Neuronal stem cell (in vitro differentiated cells): ENCODE data around the gene HERC2.
A peak's percentile ranks its signal among the peaks of the same experiment; 100 is the strongest.

Experiments
- DNase-seq: peaks from one replicate; pipeline ENCODE4 v3.0.0-alpha.2; 2013; ENCODE audit warnings: low spot score
- H2AFZ ChIP-seq: one replicate; pipeline ENCODE4 v1.6.1; 2013; ENCODE audit warnings: mild to moderate bottlenecking, low read length, inconsistent platforms
- H2AK5ac ChIP-seq: 2 replicates; pipeline ENCODE4 v1.6.1; 2013; ENCODE audit warnings: low read depth, mild to moderate bottlenecking, inconsistent platforms, low read length, moderate library complexity, mixed read lengths
- H2BK120ac ChIP-seq: 2 replicates; pipeline ENCODE4 v1.6.1; 2013; ENCODE audit warnings: low read depth, mild to moderate bottlenecking, inconsistent platforms, low read length, moderate library complexity, mixed read lengths
- H2BK12ac ChIP-seq: one replicate; pipeline ENCODE4 v1.6.1; 2013; ENCODE audit warnings: low read length, inconsistent platforms
- H2BK15ac ChIP-seq: 2 replicates; pipeline ENCODE4 v1.6.1; 2013; ENCODE audit warnings: mild to moderate bottlenecking, low read length, inconsistent platforms, mixed read lengths
- H2BK5ac ChIP-seq: one replicate; pipeline ENCODE4 v1.6.1; 2013; ENCODE audit warnings: inconsistent platforms, mild to moderate bottlenecking, low read length, moderate library complexity
- H3K14ac ChIP-seq: one replicate; pipeline ENCODE4 v1.6.1; 2013; ENCODE audit warnings: low read length, inconsistent platforms
- H3K18ac ChIP-seq: 2 replicates; pipeline ENCODE4 v1.6.1; 2013; ENCODE audit warnings: low read length, inconsistent platforms
- H3K23ac ChIP-seq: 2 replicates; pipeline ENCODE4 v1.6.1; 2013; ENCODE audit warnings: low read depth, mild to moderate bottlenecking, mixed read lengths, low read length, inconsistent platforms; ENCODE audit not compliant: poor library complexity
- H3K27ac ChIP-seq: replicated peaks from 3 replicates; pipeline ENCODE4 v1.5.1; 2013; ENCODE audit warnings: low read length, inconsistent platforms
- H3K27me3 ChIP-seq, 3 experiments: 2 replicates each; pipeline ENCODE4 v1.6.1; 2013; ENCODE audit warnings: low read length in 3 of 3, mild to moderate bottlenecking in 2 of 3, inconsistent platforms in 1 of 3, low read depth in 1 of 3, mixed read lengths in 1 of 3, moderate library complexity in 1 of 3; ENCODE audit not compliant: control insufficient read depth in 3 of 3, insufficient read depth in 3 of 3
- H3K36me3 ChIP-seq, 2 donors: replicated peaks in 1 of 2; 2 replicates each; pipeline ENCODE4 v1.6.1; 2013; ENCODE audit warnings: low read length in 2 of 2; ENCODE audit not compliant: control insufficient read depth in 2 of 2, insufficient read depth in 2 of 2
- H3K4ac ChIP-seq: 2 replicates; pipeline ENCODE4 v1.6.1; 2013; ENCODE audit warnings: inconsistent platforms, mild to moderate bottlenecking, low read length, moderate library complexity
- H3K4me1 ChIP-seq, 2 donors: 1 replicate in 1 of 2; 2 replicates in 1 of 2; pipeline ENCODE4 v1.6.1; 2013; ENCODE audit warnings: low read length in 2 of 2, low read depth in 1 of 2; ENCODE audit not compliant: control insufficient read depth in 2 of 2, insufficient read depth in 1 of 2
- H3K4me2 ChIP-seq: one replicate; pipeline ENCODE4 v1.6.1; 2013; ENCODE audit warnings: mild to moderate bottlenecking, low read length, inconsistent platforms; ENCODE audit not compliant: insufficient read depth, poor library complexity, severe bottlenecking
- H3K4me3 ChIP-seq, 2 donors: 2 replicates each; pipeline ENCODE4 v1.5.1; 2013; ENCODE audit warnings: low read length in 2 of 2, mild to moderate bottlenecking in 2 of 2, inconsistent platforms in 1 of 2, moderate library complexity in 1 of 2
- H3K79me1 ChIP-seq: one replicate; pipeline ENCODE4 v1.6.1; 2013; ENCODE audit warnings: low read depth, mild to moderate bottlenecking, inconsistent platforms, low read length, moderate library complexity
- H3K9ac ChIP-seq: one replicate; pipeline ENCODE4 v1.6.1; 2013; ENCODE audit warnings: mild to moderate bottlenecking, low read depth, low read length, inconsistent platforms; ENCODE audit not compliant: poor library complexity
- H3K9me3 ChIP-seq, 2 donors: replicated peaks in 1 of 2; 2 replicates each; pipeline versions ENCODE3 to v1.6.1; 2013; ENCODE audit warnings: low read length in 2 of 2, mild to moderate bottlenecking in 2 of 2, inconsistent platforms in 1 of 2, low read depth in 1 of 2, mixed read lengths in 1 of 2, moderate library complexity in 1 of 2; ENCODE audit not compliant: control insufficient read depth in 2 of 2, insufficient read depth in 1 of 2
- H4K8ac ChIP-seq: one replicate; pipeline ENCODE4 v1.6.1; 2013; ENCODE audit warnings: low read depth, mild to moderate bottlenecking, inconsistent platforms, low read length, moderate library complexity
- H4K91ac ChIP-seq: one replicate; pipeline ENCODE4 v1.6.1; 2013; ENCODE audit warnings: low read length, low read depth, mild to moderate bottlenecking, inconsistent platforms; ENCODE audit not compliant: poor library complexity
- WGBS, 2 donors: extraction: QIAGEN DNeasy Blood & Tissue Kit; methylation state at CpG; one replicate each; pipeline ENCODE4 v1.1.7; 2013; ENCODE audit warnings: missing lambda C conversion rate in 2 of 2, mixed read lengths in 1 of 2; ENCODE audit not compliant: insufficient read length in 2 of 2, insufficient replicate concordance in 1 of 2; ENCODE audit errors: extremely low coverage in 2 of 2; 5-methylcytosine and 5-hydroxymethylcytosine counted together

Gene HERC2

GRCh38 chr15:28274635-28275034 is 47.3 kb downstream of the HERC2 start:
- Histone ChIP-seq H3K9me3 (no peaks in the 10 kb centered on the region), H3K4me3 (no peak overlapping the region), H2AFZ (no peak overlapping the region), H3K27ac (no peak overlapping the region), H4K8ac (no peak overlapping the region), H3K9ac (no peak overlapping the region), H3K4me2 (no peak overlapping the region), H3K23ac (peak overlapping the region; percentile 26), H2AK5ac (no peak overlapping the region), H3K36me3 (peaks cover 12 to 89% of the 10 kb centered on the region in 2 donors), H3K4me1 (peaks cover 2% of the 10 kb centered on the region in 2 donors), H3K4ac (no peak overlapping the region), H2BK120ac (no peak overlapping the region), H2BK12ac (no peak overlapping the region), H3K14ac (no peak overlapping the region), H2BK5ac (no peak overlapping the region), H3K27me3 (no peaks in the 10 kb centered on the region), H2BK15ac (no peak overlapping the region), H3K18ac (no peak overlapping the region), H4K91ac (no peak overlapping the region), H3K79me1 (no peaks in the 10 kb centered on the region)
- no peak for DNase-seq
- no CpG with 5 or more reads among the region's 16 CpGs for WGBS, 2 donors

- peak overlapping the region; percentile 19 for H3K23ac ChIP-seq
- no peak overlapping the region for H2AFZ ChIP-seq
- H2BK120ac ChIP-seq: no peak overlapping the region
- no peak overlapping the region for H3K4me3 ChIP-seq
- no peak for DNase-seq
- H3K27ac ChIP-seq: no peak overlapping the region
- peaks cover 14 to 89% of the 10 kb centered on the region in 2 donors for H3K36me3 ChIP-seq
- H4K91ac ChIP-seq: no peak overlapping the region
- H3K4me2 ChIP-seq: no peak overlapping the region
- no peaks in the 10 kb centered on the region for H3K9me3 ChIP-seq
- peak overlapping the region; percentile 28 for H3K18ac ChIP-seq
- no peaks in the 10 kb centered on the region for H3K27me3 ChIP-seq
- H2BK15ac ChIP-seq: no peak overlapping the region
- H3K4ac ChIP-seq: no peak overlapping the region
- no peak overlapping the region for H2BK5ac ChIP-seq
- H2BK12ac ChIP-seq: no peak overlapping the region
- H3K4me1 ChIP-seq: peaks cover 2% of the 10 kb centered on the region in 2 donors
- H3K79me1 ChIP-seq: no peaks in the 10 kb centered on the region
- no peak overlapping the region for H2AK5ac ChIP-seq
- H3K9ac ChIP-seq: no peak overlapping the region
- no CpG with 5 or more reads among the region's 27 CpGs for WGBS, 2 donors
- H3K14ac ChIP-seq: no peak overlapping the region
- no peak overlapping the region for H4K8ac ChIP-seq
Measured at GRCh38 chr15:28273873-28274610, 47.9 kb downstream of the HERC2 start.

GRCh38 chr15:28273468-28273867 is 48.5 kb downstream of the HERC2 start:
- DNase-seq: peak; percentile 9
- Histone ChIP-seq H2BK15ac (no peak overlapping the region), H2AFZ (no peak overlapping the region), H3K9me3 (no peaks in the 10 kb centered on the region), H4K8ac (no peak overlapping the region), H3K4me1 (peaks cover 2% of the 10 kb centered on the region in 2 donors), H3K14ac (no peak overlapping the region), H2BK12ac (no peak overlapping the region), H4K91ac (no peak overlapping the region), H3K27me3 (no peaks in the 10 kb centered on the region), H3K4me3 (no peak overlapping the region), H3K4me2 (no peak overlapping the region), H2AK5ac (no peak overlapping the region), H2BK120ac (no peak overlapping the region), H3K79me1 (no peaks in the 10 kb centered on the region), H3K9ac (no peak overlapping the region), H3K36me3 (peaks cover 17 to 89% of the 10 kb centered on the region in 2 donors), H3K18ac (no peak overlapping the region), H3K23ac (no peak overlapping the region), H3K27ac (no peak overlapping the region), H3K4ac (no peak overlapping the region), H2BK5ac (no peak overlapping the region)
- WGBS, 2 donors: no CpG with 5 or more reads among the region's 5 CpGs

- Histone ChIP-seq H3K9me3 (no peaks in the 10 kb centered on the region), H3K14ac (no peak overlapping the region), H2AFZ (no peak overlapping the region), H2BK15ac (no peak overlapping the region), H3K4ac (no peak overlapping the region), H3K9ac (peak overlapping the region; percentile 50), H3K27me3 (no peaks in the 10 kb centered on the region), H2BK12ac (no peak overlapping the region), H4K91ac (no peak overlapping the region), H3K18ac (peak overlapping the region; percentile 35), H2BK5ac (no peak overlapping the region), H3K27ac (no peak overlapping the region), H3K79me1 (no peaks in the 10 kb centered on the region), H3K36me3 (peaks cover 24 to 91% of the 10 kb centered on the region in 2 donors), H3K23ac (no peak overlapping the region), H2BK120ac (no peak overlapping the region), H4K8ac (no peak overlapping the region), H2AK5ac (no peak overlapping the region), H3K4me3 (no peak overlapping the region), H3K4me1 (peaks cover 2% of the 10 kb centered on the region in 2 donors), H3K4me2 (no peak overlapping the region)
- DNase-seq: no peak
- no CpG with 5 or more reads among the region's 8 CpGs for WGBS, 2 donors
Measured at GRCh38 chr15:28272587-28272986, 49.4 kb downstream of the HERC2 start.
